Stimulated activated CD4-positive, alpha-beta T cell treated with anti-CD3 and anti-CD28 coated beads, Interleukin-4, amount 100 ng/mL, for 4 hours (primary cell): Measurements from ENCODE around the gene PTGR3.

ENCODE experiments used
- DNase-seq, 2 experiments: peaks; one replicate each; pipeline ENCODE4 v3.0.0-alpha.2; 2020

Gene PTGR3

GRCh38 chr18:75213611-75214331, 4.8 kb upstream of the PTGR3 start:
- DNase-seq, result no peak

GRCh38 chr18:75212751-75213090, 3.8 kb upstream of the PTGR3 start:
- no peak for DNase-seq

GRCh38 chr18:75211953-75212750, 3.2 kb upstream of the PTGR3 start:
- DNase-seq, result peak; percentile 21 to 40

- DNase-seq, result no peak
Measured at GRCh38 chr18:75211626-75211952, 2.6 kb upstream of the PTGR3 start.

- peak in 1 of 2 experiments; percentile 27 for DNase-seq
Measured at GRCh38 chr18:75211002-75211621, 2.2 kb upstream of the PTGR3 start.

- peak in 1 of 2 experiments; percentile 60 for DNase-seq
Measured at GRCh38 chr18:75210274-75211001, 1.5 kb upstream of the PTGR3 start, which contains the start of gene TSHZ1. TSHZ1 (plus strand) TSS chr18:75210797; CDS start chr18:75211877, 1,080 bp downstream.

GRCh38 chr18:75209951-75210258, 966 bp upstream of the PTGR3 start:
- no peak for DNase-seq

GRCh38 chr18:75208836-75209128, 157 bp downstream of the PTGR3 start:
- DNase-seq, result no peak

GRCh38 chr18:75208155-75208835, 644 bp downstream of the PTGR3 start:
- peak; percentile 44 to 46 for DNase-seq

- DNase-seq, result no peak
Measured at GRCh38 chr18:75207310-75208154, 1.4 kb downstream of the PTGR3 start.

GRCh38 chr18:75206452-75207309, 2.3 kb downstream of the PTGR3 start:
- no peak for DNase-seq

- no peak for DNase-seq
Measured at GRCh38 chr18:75205514-75206132, 3.3 kb downstream of the PTGR3 start.

GRCh38 chr18:75204732-75205513, 4.0 kb downstream of the PTGR3 start:
- DNase-seq, result no peak

GRCh38 chr18:75204269-75204731, 4.6 kb downstream of the PTGR3 start:
- no peak for DNase-seq

- DNase-seq, result no peak
Measured at GRCh38 chr18:75203416-75204268, 5.3 kb downstream of the PTGR3 start.

GRCh38 chr18:75202696-75203365, 6.1 kb downstream of the PTGR3 start:
- no peak for DNase-seq

- DNase-seq, result no peak
Measured at GRCh38 chr18:75201282-75202270, 7.4 kb downstream of the PTGR3 start.
